Limb (tissue), 2 donors: ENCODE results near the gene MMP28.

Source experiments
- DNase-seq, 2 donors: peaks; one replicate each; pipeline ENCODE4 v3.0.0-alpha.2; 2016; ENCODE audit errors: extremely low spot score in 2 of 2

MMP28 gene

GRCh38 chr17:35795007-35795870 is at the start of gene MMP28:
Gene MMP28 (minus strand): TSS chr17:35795641. CDS start chr17:35795377, 264 bp downstream.
- peak in 1 of 2 donors; percentile 63 for DNase-seq

GRCh38 chr17:35844547-35844946 is 49.1 kb upstream of the MMP28 start:
- DNase-seq: no peak

- DNase-seq: no peak
Observed at GRCh38 chr17:35843698-35844097, 48.3 kb upstream of the MMP28 start.

- DNase-seq: no peak
Observed at GRCh38 chr17:35842239-35842638, 46.8 kb upstream of the MMP28 start.

GRCh38 chr17:35841505-35841904 is 46.1 kb upstream of the MMP28 start:
- no peak for DNase-seq

- no peak for DNase-seq
Observed at GRCh38 chr17:35841101-35841500, 45.7 kb upstream of the MMP28 start.

GRCh38 chr17:35825206-35825605 is 29.8 kb upstream of the MMP28 start:
- no peak for DNase-seq

GRCh38 chr17:35821308-35821707 is 25.9 kb upstream of the MMP28 start:
- DNase-seq: no peak

- no peak for DNase-seq
Observed at GRCh38 chr17:35819455-35819854, 24.0 kb upstream of the MMP28 start.

- DNase-seq: no peak
Observed at GRCh38 chr17:35817196-35817595, 21.8 kb upstream of the MMP28 start.

- DNase-seq: no peak
Observed at GRCh38 chr17:35816723-35817122, 21.3 kb upstream of the MMP28 start.

GRCh38 chr17:35812456-35812855 is 17.0 kb upstream of the MMP28 start:
- DNase-seq: no peak

- no peak for DNase-seq
Observed at GRCh38 chr17:35811759-35812158, 16.3 kb upstream of the MMP28 start.

GRCh38 chr17:35809855-35810461 is 14.5 kb upstream of the MMP28 start:
- no peak for DNase-seq

- DNase-seq: peak; percentile 96 to 99
Observed at GRCh38 chr17:35808962-35809854, 13.8 kb upstream of the MMP28 start, which contains the start of gene TAF15. Gene TAF15 (plus strand): TSS chr17:35809484. CDS start chr17:35809570, 86 bp downstream.

GRCh38 chr17:35808240-35808961 is 13.0 kb upstream of the MMP28 start:
- DNase-seq: no peak

- no peak for DNase-seq
Observed at GRCh38 chr17:35807371-35808144, 12.1 kb upstream of the MMP28 start.

- DNase-seq: peak in 1 of 2 donors; percentile 90
Observed at GRCh38 chr17:35804658-35805192, 9.3 kb upstream of the MMP28 start.

GRCh38 chr17:35801583-35802224 is 6.3 kb upstream of the MMP28 start:
- peak; percentile 48 to 69 for DNase-seq
